COLO668 (cell line): ENCODE data around the gene TEX52.

Experiments
- DNase-seq: peaks from one replicate; lab custom pipeline; 2025; ENCODE audit not compliant: unreplicated experiment; lab: John Stamatoyannopoulos, UW

TEX52 gene

DNA sequence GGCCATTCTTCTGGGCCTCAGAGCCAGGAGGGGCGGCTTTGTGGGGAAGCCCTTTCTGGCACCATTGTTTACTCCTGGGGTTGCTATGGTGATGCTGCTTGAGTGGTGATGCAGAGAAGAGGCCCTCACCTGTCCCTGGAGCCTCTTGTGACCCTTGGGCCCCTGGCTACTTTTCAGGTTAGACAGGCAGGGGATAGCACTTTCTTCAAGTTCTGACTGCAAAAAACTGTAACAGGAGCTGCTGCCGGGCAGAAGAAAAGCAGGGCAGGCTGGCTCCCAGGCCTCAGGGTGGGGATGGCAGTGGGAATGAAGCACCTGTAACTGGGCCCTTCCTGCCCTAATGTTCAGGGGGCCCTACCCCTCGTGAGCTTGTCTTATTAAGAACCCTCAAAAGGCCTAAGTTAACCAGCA is at the start of gene TEX52:
TSS of gene TEX52 (minus strand) at position 19 of the 411 bp plus-strand sequence. CDS start at position 6, 13 bp downstream.
- DNase-seq: peak; percentile 36

DNA sequence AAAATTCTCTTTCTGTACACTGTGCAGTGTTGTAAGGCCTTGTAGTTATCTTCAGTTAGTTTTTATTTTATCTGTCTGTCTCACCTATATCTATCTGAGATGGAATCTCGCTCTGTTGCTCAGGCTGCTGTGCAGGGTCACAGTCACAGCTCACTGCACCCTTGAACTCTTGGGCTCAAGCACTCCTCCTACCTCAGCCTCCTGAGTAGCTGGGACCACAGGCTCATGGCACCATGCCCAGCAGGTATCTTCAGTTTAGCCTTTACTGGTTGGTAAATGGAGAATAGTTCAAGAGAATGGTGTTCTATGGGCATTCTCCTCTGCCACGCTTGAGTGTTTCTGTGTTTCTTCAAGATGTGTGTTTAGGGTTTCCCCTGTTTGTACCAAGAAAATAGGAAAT is 47.4 kb upstream of the TEX52 start:
- no peak for DNase-seq

DNA sequence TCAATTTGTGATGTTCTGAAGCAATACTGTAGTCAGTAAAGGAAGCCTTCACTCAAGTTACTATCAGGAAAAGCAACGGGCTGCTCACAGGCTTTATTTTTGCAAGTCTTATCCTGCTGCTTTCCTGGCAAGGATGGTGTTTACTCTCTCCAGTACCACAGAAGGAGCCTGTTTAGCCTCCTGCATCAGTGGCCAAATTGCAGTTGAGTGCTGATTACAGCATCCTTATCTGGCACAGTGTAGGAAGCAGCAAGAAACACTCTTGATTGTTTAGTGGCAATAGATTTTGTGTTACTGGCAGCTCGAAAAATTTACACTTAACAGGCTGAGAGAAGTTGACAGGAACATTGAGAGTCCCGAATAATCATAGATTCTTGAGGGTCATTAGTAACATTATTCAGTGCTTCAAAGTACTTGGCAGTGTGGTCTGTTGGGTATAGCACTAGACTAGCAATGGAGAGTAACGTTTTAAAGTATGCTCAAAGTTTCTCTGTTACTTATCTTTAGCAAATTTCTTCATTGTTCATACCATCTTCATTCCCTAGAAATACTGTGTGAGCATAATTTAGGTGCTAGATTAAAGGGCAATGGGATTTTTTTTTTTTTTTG is 45.5 kb upstream of the TEX52 start:
- DNase-seq: no peak

DNA sequence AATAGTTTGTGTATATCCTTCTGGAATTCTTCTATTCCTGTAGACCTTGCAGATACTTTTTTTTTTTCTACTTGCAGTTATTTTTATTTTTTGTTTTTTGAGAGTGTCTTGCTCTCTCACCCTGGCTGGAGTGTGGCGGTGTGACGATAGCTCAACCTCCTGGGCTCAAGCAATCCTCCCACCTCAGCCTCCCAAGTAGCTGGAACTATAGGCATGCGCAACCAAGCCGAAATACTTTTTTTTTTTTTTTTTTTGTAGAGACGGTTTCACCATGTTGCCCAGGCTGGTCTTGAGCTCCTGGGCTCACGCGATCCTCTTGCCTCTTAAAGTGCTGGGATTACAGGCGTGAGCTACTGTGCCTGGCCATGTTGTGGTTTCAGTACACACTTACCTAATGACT is 43.8 kb upstream of the TEX52 start:
- no peak for DNase-seq

DNA sequence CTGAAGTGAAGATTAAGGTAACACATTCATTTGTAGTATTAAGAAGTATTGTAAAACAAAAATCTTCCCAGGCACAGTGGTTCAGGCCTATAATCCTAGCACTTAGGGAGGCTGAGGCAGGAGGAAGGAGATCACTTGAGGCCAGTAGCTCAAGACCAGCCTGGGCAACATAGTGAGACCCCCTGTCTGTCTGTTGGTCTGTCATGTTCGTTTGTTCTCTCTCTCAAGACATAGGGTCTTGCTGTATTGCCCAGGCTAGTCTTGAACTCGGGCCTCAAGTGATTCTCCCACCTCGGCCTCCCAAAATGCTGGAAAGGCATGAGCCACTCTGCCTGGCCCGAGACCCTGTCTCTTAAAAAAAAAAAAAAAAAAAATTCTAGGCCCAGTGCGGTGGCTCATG is 40.6 kb upstream of the TEX52 start:
- no peak for DNase-seq

DNA sequence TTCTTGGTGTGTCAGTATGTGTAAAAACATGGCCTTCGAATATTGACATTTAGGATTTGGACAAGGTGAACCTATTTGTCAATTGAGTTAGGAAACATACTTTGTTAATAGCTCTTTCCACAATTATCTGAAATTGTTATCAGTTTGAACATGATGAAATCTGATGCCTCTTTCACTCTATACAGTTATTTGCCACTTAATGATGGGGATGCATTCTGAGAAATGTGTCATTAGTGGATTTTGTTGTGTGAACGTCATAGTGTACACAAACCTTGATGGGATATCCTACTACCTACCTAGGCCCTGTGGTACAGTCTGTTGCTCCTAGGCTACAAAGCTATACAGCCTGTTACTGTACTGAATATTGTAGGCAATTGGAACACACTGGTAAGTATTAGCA is 38.7 kb upstream of the TEX52 start:
- no peak for DNase-seq

DNA sequence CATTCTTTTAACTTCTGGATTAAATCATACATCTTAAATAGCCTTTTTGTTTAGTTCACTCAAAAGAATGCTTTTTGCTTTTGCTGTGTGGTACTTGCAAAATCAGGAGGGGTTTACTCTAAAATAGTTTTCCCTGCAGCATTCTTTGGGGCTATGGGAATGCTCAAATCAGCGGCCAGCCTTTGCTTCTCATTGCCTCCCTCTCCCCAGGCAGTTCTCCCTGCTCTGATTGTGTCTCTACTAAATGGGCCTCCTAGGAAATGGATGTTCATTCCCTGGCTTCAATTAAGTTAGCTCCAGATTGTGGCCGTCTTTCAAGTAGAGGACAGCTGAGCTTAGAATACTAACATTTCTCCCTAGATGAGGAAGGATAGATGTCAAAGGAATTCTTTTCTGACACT is 38.2 kb upstream of the TEX52 start:
- no peak for DNase-seq

DNA sequence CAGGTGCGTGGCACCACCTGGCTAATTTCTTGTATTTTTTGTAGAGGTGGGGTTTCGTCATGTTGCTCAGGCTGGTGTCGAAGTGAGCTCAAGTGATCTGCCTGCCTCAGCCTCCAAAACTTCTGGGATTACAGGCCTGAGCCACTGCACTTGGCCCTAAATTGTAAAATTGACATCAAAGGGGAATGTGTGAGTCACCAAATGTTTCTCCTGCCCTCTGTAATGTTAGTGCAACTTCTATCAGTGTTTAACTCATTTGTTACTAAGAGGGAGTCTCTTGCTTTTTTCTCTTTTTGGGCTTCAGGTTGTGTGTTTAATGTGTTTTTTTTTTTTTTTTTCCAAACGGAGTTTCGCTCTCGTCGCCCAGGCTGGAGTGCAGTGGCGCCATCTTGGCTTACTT is 36.2 kb upstream of the TEX52 start:
- no peak for DNase-seq

DNA sequence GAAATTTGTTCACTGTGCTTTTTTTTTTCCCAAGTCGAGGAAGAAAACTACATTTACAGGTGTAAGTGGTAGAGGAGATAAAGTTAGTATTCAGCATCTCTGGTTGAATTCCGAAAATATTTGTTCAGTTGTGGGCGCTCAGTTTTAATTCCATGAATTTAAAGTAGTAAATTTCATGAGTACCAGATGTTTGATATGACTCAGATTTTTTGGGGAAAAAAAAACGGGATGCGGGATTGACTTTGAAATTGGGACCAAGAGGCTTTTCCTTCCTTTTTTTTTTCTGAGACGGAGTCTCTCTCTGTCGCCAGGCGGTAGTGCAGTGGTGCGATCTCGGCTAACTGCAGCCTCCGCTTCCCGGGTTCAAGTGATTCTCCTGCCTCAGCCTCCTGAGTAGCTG is 35.4 kb upstream of the TEX52 start:
- DNase-seq: no peak

DNA sequence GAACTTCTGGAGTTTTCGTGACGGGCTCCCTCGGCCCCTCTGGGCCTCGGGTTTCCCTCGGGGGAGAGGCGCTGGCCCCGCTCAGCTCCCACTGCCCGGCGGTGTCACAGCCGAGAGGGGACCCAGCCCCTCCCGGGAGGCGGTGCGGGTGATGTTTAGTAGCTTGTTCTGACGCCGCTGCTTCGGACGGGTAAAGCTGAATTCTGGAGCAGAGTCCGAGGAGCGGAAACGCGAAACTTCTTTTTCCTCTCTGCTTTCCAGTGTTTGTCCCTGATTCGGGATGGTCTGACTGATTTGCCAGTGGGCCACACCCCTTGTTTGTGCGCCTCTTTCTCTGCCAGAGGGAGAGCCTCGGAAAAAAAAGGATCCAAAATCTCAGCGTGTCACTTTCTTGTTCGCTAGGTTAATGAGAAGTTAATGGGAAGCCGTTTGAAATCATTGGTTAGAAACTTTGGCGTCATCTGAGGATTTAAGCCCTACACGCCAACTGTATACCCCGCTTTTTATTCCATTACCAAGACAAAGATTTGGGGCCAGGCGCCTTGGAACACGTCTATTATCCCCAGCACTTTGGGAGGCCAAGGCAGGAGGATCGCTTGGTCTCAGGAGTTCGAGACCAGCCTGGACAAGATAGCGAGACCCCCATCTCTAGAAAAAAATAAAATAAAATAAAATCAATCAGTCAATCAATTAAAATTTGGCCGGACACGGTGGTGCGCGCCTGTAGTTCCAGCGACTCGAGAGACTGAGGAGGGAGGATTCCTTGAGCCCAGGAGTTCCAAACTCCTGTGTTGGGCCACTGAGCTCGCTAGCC is 34.6 kb upstream of the TEX52 start:
- peak; percentile 28 for DNase-seq

DNA sequence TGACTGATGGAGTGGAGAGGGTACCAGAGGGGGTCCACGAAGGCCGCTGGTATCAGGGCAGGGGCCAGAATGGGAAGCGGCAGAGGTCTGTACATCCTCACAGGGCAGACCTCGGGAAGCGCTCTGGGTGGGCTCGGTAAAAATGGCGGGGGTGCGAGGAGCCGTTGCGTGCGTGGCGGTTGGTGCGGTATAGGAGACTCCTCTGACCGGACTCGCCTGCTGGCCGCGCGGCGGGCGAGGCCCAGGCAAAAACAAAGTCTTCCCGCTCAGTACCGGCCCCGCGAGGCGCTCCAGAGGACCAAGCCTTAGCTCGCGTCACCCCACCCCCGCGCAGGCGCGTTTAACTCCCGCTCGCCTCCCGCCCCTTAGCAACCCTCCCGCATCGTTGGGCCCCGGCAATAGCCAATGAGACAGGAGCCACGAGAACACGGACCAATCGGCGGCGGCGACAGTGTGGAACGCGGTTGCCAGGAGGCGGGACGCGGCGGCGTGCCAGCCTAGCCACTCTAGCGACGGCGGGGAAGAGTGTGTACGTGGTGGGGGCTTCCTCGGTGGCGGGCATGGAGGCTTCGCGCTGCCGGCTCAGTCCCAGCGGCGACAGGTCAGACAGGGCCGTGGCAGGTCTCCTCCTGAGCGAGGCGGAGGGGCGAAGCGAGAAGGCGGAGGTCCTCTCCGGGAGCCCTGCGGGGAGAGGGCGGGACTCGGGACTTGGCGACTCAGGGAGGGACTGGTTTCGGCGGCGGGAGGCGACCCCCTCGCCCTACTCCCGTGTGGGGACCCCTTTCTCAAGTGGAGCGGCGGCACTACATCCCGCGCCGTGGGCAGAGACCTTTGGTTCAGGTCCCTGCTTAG is 33.8 kb upstream of the TEX52 start, which contains the start of gene TULP3:
TSS of gene TULP3 (plus strand) at position 504 of the 852 bp plus-strand sequence. CDS start at position 561, 57 bp downstream.
- peak; percentile 94 for DNase-seq

DNA sequence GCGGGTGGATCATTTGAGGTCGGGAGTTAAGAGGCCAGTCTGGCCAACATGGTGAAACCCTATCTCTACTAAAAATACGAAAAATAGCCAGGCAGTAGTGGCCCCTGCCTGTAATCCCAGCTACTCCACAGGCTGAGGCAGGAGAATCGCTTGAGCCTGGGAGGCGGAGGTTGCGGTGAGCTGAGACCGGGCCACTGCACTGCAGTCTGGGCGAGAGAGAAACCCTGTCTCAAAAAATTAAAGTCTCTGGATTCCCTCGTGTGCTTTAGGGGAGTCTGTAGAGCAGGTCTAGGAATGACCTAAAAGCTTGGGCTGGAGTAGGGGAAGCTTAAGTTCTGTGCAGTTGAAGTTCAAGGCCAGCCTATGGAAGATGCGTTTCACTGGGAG is 33.2 kb upstream of the TEX52 start:
- DNase-seq: no peak

DNA sequence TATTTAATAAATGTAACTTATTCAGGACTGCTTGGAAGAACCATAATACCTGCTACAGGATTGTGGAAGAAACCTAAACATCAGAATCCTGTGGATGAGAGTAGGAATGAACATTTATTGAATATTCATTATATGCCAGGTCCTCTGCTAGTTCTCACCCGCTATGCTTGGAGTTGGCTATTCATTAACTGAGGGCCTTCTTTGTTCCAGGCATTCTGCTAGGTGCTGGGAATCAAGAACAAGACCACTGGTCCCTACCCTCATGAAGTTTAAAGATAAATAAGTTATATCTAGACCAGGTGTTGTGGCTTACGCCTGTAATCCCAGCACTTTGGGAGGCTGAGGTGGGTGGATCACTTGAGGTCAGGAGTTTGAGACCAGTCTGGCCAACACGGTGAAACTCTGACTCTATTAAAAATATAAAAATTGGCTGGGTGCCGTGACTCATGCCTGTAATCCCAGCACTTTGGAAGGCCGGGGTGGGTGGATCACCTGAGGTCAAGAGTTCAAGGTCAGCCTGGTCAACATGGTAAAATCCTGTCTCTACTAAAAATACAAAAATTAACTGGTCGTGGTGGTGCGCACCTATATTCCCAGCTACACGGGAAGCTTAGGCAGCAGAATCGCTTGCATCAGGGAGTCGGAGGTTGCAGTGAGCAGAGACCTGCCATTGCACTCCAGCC is 30.1 kb upstream of the TEX52 start:
- DNase-seq: no peak

DNA sequence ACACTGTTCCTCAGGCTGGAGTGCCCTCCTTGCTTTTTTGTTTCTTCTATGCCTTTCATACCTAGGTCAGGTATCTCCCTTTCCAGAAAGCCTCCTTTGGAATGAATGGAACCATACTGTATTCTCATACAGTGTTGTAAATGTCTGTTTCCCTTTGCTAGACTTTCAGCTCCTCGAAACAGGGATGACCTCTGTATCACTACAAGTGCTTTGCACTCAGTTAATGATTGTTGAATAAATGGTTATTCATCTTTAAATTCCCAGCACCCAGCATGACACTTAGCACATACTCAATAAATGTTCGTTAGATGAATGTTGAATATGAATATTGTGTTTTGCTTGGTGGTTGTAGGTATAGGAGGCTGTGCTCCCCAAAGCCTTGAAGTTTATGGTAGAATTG is 28.0 kb upstream of the TEX52 start:
- no peak for DNase-seq

DNA sequence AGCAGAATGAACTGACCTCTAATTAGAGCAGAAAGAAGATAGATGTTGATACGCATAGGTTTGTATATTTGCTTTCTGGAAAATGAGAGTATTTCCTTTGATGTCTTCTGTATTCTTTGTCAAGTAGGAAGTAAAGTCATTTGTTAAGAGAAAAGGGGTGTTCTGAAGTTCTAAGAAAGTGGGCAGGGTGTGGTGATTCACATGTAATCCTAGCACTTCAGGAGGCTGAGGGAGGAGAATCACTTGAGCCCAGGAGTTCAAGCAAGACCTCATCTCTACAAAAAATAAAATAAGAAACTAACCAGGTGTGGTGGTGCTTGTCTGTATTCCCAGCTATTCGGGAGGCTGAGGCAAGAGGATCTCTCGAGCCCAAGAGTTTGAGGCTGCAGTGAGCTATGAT is 23.0 kb upstream of the TEX52 start:
- DNase-seq: no peak

DNA sequence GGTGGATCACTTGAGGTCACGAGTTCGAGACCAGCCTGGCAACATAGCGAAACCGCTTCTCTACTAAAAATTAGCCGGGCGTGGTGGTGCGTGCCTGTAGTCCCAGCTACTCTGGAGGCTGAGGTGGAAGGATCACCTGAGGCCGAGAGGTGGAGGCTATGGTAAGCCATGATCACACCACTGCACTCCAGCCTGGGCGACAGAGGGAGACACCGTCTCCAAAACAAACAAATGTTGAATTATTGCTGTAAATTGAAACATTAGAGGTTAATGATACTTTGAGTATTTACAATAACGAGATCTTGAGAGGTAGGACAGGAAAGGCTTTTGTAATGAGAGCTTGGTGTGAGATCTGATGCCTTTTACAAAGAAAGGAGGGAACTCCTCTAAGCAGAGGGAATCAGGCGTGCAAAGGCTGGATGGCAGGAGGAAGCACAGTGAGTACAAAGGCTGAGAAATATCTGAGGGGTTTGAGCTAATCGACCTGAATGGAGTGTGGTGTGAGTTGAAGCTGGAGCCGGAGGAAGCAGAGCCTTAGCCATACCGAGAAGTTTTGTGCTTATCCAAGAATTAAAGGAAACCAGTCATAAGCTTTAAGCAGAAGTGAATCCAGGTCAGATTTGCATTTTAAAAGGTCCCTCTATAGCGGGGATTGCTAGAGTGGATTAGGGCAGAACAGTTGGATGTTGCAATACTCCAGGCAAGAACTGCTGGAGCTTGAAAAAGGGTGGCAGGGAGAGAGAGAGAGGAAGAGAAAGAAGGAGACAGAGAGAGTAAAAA is 21.3 kb upstream of the TEX52 start:
- peak; percentile 35 for DNase-seq

DNA sequence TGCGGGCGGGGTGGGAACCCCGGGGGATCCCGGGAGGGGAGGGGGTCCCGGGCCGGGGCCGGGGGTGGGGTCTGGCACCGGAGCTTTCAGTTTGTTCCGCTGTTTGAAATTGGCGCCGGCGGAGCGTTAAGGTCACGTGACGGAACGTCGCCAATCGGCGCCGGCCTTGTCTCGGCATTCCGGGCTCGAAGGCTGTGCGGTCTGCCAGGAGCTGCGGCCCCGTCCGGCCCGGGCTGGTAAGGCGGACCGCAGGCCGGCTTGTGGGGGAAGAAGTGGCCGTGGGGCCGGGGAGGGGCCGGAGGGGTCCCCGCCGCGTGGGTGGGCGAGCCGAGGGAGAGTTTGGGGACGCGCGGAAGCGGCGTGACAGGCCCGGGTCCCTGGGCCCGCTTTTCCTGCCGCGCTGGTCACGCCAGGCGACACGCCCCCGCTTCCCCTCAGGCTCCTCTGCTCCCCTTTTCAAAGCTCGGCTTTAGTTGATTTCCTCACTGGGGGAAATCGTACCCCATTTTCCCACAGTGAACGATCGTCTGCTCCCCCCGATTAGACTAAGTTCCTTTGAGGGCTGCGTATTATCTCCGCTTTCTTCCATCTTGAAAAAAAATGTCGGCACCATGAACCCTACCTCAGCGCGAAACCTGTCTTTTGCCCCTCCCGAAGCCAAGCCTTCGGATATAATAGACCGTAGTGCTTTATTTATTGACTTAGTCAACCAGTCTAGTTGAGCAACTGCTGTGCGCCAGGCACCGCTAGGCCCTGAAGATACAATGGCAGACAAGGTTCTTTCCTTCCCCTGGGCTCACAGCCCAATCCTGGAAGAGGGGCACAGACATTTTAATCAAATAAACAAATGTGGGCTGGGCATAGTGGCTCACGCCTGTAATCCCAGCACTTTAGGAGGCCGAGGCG is 20.5 kb upstream of the TEX52 start, which contains the start of the genes FOXM1 and RHNO1:
TSS of gene FOXM1 (minus strand) at position 128 of the 906 bp plus-strand sequence. CDS start 2,696 bp downstream, outside the sequence.
TSS of gene RHNO1 (plus strand) at position 177 of the 906 bp plus-strand sequence. CDS start 8,144 bp downstream, outside the sequence.
- peak; percentile 80 for DNase-seq

DNA sequence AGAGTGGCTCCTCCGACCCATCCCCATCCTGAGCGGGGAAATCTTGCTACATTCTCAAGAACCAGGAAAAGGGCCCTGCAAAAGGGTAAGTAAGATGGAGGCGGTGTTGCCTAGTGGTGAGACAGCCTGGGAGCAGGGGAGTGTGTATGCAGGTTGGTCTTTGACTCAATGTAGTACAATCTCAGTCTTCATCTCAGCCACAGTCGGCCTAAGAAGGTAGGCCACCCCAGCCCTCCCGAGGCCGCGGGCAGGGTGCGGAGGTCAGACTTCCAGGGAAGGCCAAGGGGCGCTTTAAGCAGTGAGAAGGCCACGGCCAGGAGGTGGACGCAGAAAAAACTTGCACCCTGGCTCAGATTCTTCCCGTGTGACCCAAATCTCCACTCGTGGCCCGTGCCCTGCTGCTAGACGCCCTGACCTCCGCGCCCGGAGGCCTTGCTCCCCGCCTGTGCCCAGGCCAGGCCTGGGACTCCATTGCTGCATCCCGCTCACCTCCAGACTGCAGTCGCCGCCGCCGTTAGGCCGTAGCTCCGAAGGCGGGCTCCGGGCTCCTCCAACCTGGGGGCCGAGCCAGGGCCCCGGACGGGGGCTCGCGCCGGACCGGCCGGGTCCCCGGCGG is 19.7 kb upstream of the TEX52 start:
- peak; percentile 13 for DNase-seq
